Stimulated activated CD4-positive, alpha-beta T cell treated with anti-CD3 and anti-CD28 coated beads, Interleukin-4, amount 100 ng/mL, for 24 hours (primary cell): ENCODE data around the gene SLC35D2.
"Not testable (repeated sequence)": the region's sequence is repeated elsewhere in the genome, so short reads cannot be mapped to it uniquely, and the experiment has no call there.

Experiments
- DNase-seq: peaks from one replicate; pipeline ENCODE4 v3.0.0-alpha.2; 2020

The SLC35D2 gene

GRCh38 chr9:96399325-96399633 lies 15.8 kb upstream of the SLC35D2 start:
- no peak for DNase-seq

GRCh38 chr9:96398582-96399324 lies 15.2 kb upstream of the SLC35D2 start:
- no peak for DNase-seq

DNA sequence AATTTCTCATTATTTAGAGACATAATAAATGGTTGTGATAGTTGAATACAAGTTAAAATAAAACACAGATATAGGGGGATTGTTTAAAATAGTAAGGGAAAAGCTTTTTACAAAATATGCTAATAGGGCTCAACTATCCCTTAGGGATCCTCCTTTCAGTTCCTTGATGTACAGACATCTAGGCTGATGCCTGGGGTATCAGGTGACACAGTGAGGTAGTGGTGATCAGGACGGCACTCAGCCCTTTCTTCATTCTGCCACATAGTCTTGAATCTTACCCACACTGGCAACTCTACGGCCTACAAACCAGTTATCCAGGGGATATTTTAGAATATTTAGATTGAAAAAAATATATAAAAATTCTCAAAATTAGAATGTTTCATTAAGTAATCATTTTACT lies 12.5 kb upstream of the SLC35D2 start:
- no peak for DNase-seq

GRCh38 chr9:96394832-96395496 lies 11.5 kb upstream of the SLC35D2 start:
- no peak for DNase-seq

GRCh38 chr9:96392263-96392662 lies 8.8 kb upstream of the SLC35D2 start:
- DNase-seq, result no peak

GRCh38 chr9:96391021-96391765 lies 7.7 kb upstream of the SLC35D2 start:
- no peak for DNase-seq

GRCh38 chr9:96388144-96388543 lies 4.6 kb upstream of the SLC35D2 start:
- no peak for DNase-seq

- no peak for DNase-seq
Observed at GRCh38 chr9:96386157-96386556, 2.6 kb upstream of the SLC35D2 start.

GRCh38 chr9:96382839-96383164 lies 709 bp downstream of the SLC35D2 start:
- DNase-seq, result no peak

GRCh38 chr9:96382175-96382574 lies 1.3 kb downstream of the SLC35D2 start:
- DNase-seq, result no peak

DNA sequence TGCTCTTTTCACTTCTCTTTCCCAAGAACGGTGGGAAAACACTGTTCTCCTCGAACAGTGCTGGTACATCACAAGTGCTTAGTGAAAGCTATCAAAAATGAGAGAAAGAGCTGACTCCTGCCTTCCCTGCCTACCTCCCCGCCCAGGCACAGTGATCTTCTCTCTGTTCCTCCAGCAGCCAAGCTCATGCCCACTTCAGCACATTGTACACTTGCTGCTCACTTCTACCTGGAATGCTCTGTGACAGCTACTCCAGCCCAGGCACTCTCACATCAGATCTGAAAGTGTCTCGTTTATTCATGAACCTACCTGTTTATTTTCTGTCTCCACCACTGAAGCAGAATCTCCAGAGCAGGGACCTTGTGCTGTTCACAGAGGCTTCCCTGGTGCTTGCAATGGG lies 1.8 kb downstream of the SLC35D2 start:
- DNase-seq, result no peak

- DNase-seq, result no peak
Observed at GRCh38 chr9:96381125-96381524, 2.4 kb downstream of the SLC35D2 start.

GRCh38 chr9:96379461-96379860 lies 4.0 kb downstream of the SLC35D2 start:
- DNase-seq, result no peak

DNA sequence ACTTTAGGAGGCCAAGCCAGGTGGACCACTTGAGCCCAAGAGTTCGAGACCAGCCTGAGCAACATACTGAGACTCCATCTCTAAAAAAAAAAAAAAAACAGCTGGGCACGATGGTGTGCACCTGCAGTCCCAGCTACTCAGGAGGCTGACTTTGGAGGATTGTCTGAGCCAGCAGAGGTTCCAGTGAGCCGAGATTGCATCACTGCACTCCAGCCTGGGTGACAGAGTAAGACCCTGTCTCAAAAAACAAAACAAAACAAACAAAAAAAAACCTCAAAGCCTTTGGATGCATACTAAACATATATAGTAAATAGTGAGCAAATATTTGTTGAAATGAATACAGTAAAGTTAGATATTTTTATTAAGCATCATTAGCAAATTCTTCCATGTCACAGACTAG lies 5.3 kb downstream of the SLC35D2 start:
- DNase-seq, result no peak

DNA sequence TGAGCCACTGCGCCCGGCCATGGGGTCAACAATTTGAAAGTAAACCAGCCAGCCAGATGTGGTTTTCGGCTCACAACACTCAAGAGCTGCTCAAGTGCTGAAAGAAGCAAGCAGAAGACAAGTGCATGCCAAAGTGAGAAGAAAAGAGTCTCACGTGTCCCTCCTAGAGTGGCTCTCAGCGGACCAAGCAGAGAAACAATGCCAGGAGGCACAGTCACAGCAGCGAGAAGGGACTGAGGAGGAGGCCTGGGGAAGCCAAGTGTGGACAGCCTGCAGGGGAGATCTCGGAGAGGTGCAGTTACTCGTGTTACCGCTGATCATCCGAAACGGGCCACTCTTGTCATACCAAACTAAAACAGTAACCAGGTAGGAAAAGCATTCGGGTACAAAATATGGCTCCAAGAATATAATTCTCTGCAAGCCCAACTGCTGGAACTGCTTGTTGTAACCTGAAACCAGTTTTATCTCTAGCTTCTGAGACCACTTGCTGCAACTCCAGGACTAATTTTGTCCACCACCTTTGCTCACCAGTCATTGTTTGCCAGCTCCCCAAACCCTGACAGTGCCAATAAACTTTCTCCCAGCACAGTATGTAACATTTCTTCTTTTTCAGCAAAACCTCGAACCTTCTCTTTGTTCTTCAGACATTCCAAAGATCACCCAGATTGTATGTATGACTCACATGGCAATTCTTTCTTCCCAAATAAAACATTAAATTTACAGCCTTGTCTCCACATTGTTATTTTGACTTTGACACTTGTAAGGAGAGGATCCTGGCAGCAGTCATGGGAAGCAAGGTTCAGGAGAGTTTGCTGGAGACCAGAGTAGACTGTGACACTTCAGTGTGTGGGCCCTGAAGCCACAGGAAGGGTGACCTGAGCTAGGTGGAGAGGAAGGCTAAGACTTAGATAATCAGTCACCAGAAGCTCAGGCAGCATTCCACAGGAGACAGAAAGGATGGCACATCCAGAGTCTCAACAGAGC lies 6.3 kb downstream of the SLC35D2 start:
- no peak for DNase-seq

GRCh38 chr9:96375507-96375906 lies 8.0 kb downstream of the SLC35D2 start:
- DNase-seq, result not testable (repeated sequence)

- DNase-seq, result no peak
Observed at GRCh38 chr9:96367943-96368342, 15.6 kb downstream of the SLC35D2 start.

DNA sequence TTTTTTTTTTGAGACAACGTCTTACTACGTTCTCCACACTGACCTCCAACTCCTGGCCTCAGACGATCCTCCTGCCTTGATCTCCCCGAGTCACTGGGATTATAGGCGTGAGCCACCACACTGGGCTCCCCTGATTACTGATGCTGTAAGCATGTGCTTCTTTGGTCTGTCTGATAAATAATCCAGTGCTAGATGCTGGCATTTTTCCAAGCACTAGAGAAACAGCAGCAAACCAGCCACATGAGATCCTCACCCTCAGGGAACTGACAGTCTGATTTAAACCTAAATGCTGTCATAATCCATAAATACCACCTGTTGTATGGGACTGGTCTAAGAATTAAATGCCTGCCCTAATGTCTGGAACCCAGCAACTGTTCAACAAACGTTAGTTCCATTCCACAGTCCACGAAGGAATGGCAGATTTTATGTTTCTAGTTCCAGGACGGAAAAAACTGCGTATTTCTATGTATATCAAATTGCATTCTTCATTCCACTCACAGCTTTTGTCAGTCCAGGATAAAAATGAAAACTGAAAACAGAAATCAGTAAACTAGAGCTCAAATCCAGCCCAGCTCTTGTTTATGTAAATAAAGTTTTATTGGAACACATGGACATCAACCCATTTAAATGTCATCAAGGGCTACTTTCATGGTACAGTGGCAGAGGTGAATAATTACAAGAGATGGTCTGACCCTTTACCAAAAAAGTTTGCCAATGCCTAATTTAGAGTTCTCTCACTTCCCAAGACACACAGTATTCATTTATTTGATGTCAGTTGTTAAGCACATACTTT lies 20.1 kb downstream of the SLC35D2 start:
- no peak for DNase-seq

- not testable (repeated sequence) for DNase-seq
Observed at GRCh38 chr9:96362119-96362518, 21.4 kb downstream of the SLC35D2 start.

DNA sequence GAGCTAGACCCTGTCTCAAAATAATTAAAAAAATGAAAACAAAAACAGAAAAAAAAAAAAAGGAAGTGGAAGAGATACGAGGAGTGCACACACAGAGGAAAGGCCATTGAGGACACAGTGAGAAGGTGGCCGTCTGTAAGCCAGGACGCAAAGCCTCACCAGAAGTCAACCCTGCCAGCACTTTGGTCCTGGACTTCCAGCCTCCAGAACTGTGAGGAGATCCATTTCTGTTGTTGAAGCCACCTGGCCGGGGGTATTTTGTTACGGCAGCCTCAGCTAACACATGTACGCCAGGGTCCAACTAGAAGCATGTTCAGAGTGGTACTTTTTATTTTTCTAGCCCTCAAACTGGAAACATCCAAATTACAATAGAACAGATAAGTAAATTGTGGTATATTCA lies 21.8 kb downstream of the SLC35D2 start:
- no peak for DNase-seq

- no peak for DNase-seq
Observed at GRCh38 chr9:96360976-96361375, 22.5 kb downstream of the SLC35D2 start.

GRCh38 chr9:96360523-96360922 lies 23.0 kb downstream of the SLC35D2 start:
- DNase-seq, result not testable (repeated sequence)
